NB4 (cell line): ENCODE data around the gene TRUB2.

Experiments
- CTCF ChIP-seq: IDR thresholded peaks from one replicate; pipeline ENCODE4 v1.5.1; 2012; ENCODE audit warnings: low read depth, low read length
- MAX ChIP-seq: IDR thresholded peaks from 2 replicates; pipeline ENCODE4 v1.6.1; 2011; ENCODE audit warnings: low read depth, low read length
- MYC ChIP-seq: IDR thresholded peaks from 2 replicates; pipeline ENCODE4 v1.6.1; 2011; ENCODE audit warnings: low read depth, low read length
- POLR2A ChIP-seq: IDR thresholded peaks from 2 replicates; pipeline ENCODE4 v1.6.1; 2011; ENCODE audit warnings: mild to moderate bottlenecking; ENCODE audit not compliant: insufficient read length; ENCODE audit errors: extremely low read depth

- TF ChIP-seq CTCF (no peak), POLR2A (no peak), MAX (no peak), MYC (no peak)
Observed at GRCh38 chr9:128262687-128263086, 59.6 kb downstream of the TRUB2 start.
